CD4-positive, alpha-beta T cell treated with Interferon gamma for 1 hour (primary cell): Measurements from ENCODE around the gene ADSS1.
"Not testable (repeated sequence)": the region's sequence is repeated elsewhere in the genome, so short reads cannot be mapped to it uniquely, and the experiment has no call there.

Source experiments
- DNase-seq: peaks from one replicate; pipeline ENCODE4 v3.0.0-alpha.2; 2020

The ADSS1 gene

GRCh38 chr14:104717646-104718045 is 6.4 kb upstream of the ADSS1 start:
- no peak for DNase-seq

- no peak for DNase-seq
Observed at GRCh38 chr14:104718147-104718546, 5.9 kb upstream of the ADSS1 start.

GRCh38 chr14:104718871-104719270 is 5.2 kb upstream of the ADSS1 start:
- DNase-seq: no peak

GRCh38 chr14:104719343-104719742 is 4.7 kb upstream of the ADSS1 start:
- DNase-seq: no peak

GRCh38 chr14:104721505-104722431 is 2.3 kb upstream of the ADSS1 start:
- no peak for DNase-seq

- DNase-seq: no peak
Observed at GRCh38 chr14:104722938-104723650, 935 bp upstream of the ADSS1 start.

- no peak for DNase-seq
Observed at GRCh38 chr14:104724407-104724980, 465 bp downstream of the ADSS1 start.

- no peak for DNase-seq
Observed at GRCh38 chr14:104724981-104725771, 1.1 kb downstream of the ADSS1 start.

GRCh38 chr14:104725772-104726548 is 1.9 kb downstream of the ADSS1 start:
- no peak for DNase-seq

- DNase-seq: no peak
Observed at GRCh38 chr14:104726600-104727451, 2.8 kb downstream of the ADSS1 start.

GRCh38 chr14:104728631-104729030 is 4.6 kb downstream of the ADSS1 start:
- DNase-seq: no peak

- DNase-seq: not testable (repeated sequence)
Observed at GRCh38 chr14:104729176-104729834, 5.3 kb downstream of the ADSS1 start.

GRCh38 chr14:104729835-104730181 is 5.8 kb downstream of the ADSS1 start:
- DNase-seq: no peak

GRCh38 chr14:104730487-104730886 is 6.5 kb downstream of the ADSS1 start:
- no peak for DNase-seq

GRCh38 chr14:104731320-104732294 is 7.6 kb downstream of the ADSS1 start:
- DNase-seq: no peak

GRCh38 chr14:104732355-104732804 is 8.4 kb downstream of the ADSS1 start:
- no peak for DNase-seq

GRCh38 chr14:104732931-104733681 is 9.1 kb downstream of the ADSS1 start:
- DNase-seq: no peak

- no peak for DNase-seq
Observed at GRCh38 chr14:104734051-104734587, 10.1 kb downstream of the ADSS1 start.
